Nephron progenitor cell (in vitro differentiated cells): ENCODE measurements around the gene MYL9.

Experiments
- DNase-seq: peaks from one replicate; pipeline ENCODE4 v3.0.0; 2021
- H3K27ac Mint-ChIP-seq: 2 replicates; pipeline ENCODE4 v1.8.0; 2021; ENCODE audit warnings: mild to moderate bottlenecking, moderate library complexity, mixed read lengths
- H3K27me3 Mint-ChIP-seq: 2 replicates; pipeline ENCODE4 v1.8.0; 2021; ENCODE audit warnings: mild to moderate bottlenecking, low read depth, mixed read lengths; ENCODE audit not compliant: poor library complexity
- H3K36me3 Mint-ChIP-seq: 2 replicates; pipeline ENCODE4 v1.8.0; 2021; ENCODE audit warnings: low read depth, mixed read lengths
- H3K4me1 Mint-ChIP-seq: 2 replicates; pipeline ENCODE4 v1.8.0; 2021; ENCODE audit warnings: mixed read lengths
- H3K4me3 Mint-ChIP-seq: 2 replicates; pipeline ENCODE4 v1.8.0; 2021; ENCODE audit warnings: mild to moderate bottlenecking, moderate library complexity, mixed read lengths
- H3K9me3 Mint-ChIP-seq: 2 replicates; pipeline ENCODE4 v1.8.0; 2021; ENCODE audit warnings: mild to moderate bottlenecking, moderate library complexity, mixed read lengths
- CTCF ChIP-seq: fragments of 200-600 bp; sonication (generic); IDR thresholded peaks from 2 replicates; pipeline ENCODE4 v1.5.0; 2021; ENCODE audit warnings: antibody characterized with exemption

MYL9 gene

GRCh38 chr20:36591281-36591680 is 50.0 kb downstream of the MYL9 start:
- peaks cover 79% of the 10 kb centered on the region for H3K36me3 Mint-ChIP-seq
- no peaks in the 10 kb centered on the region for H3K9me3 Mint-ChIP-seq

GRCh38 chr20:36591854-36592641 is 50.7 kb downstream of the MYL9 start:
- TF ChIP-seq CTCF, result no peak
- Mint-ChIP-seq H3K36me3 (peaks cover 74% of the 10 kb centered on the region), H3K27me3 (peaks cover 4% of the 10 kb centered on the region), H3K27ac (peak overlapping the region; percentile 72), H3K9me3 (no peaks in the 10 kb centered on the region), H3K4me1 (no peaks in the 10 kb centered on the region), H3K4me3 (no peak overlapping the region)
- no peak for DNase-seq

More at GRCh38 chr20:36591281-36591680, 50.0 kb downstream of the MYL9 start:
- no peak overlapping the region for H3K27ac Mint-ChIP-seq
- DNase-seq, result no peak
- H3K27me3 Mint-ChIP-seq, result peaks cover 4% of the 10 kb centered on the region
- no peak overlapping the region for H3K4me3 Mint-ChIP-seq
- H3K4me1 Mint-ChIP-seq, result no peaks in the 10 kb centered on the region
- no peak for TF ChIP-seq CTCF

- peaks cover 3% of the 10 kb centered on the region for H3K4me1 Mint-ChIP-seq
- no peak overlapping the region for H3K4me3 Mint-ChIP-seq
- peaks cover 8% of the 10 kb centered on the region for H3K27me3 Mint-ChIP-seq
- no peaks in the 10 kb centered on the region for H3K9me3 Mint-ChIP-seq
- H3K36me3 Mint-ChIP-seq, result peaks cover 63% of the 10 kb centered on the region
- DNase-seq, result no peak
- H3K27ac Mint-ChIP-seq, result no peak overlapping the region
- TF ChIP-seq CTCF, result no peak
These were observed 52.1 kb downstream of the MYL9 start for GRCh38 chr20:36593347-36593929.

GRCh38 chr20:36599912-36600345 is 58.6 kb downstream of the MYL9 start:
- H3K9me3 Mint-ChIP-seq, result no peaks in the 10 kb centered on the region
- H3K36me3 Mint-ChIP-seq, result peaks cover 5% of the 10 kb centered on the region
- DNase-seq, result no peak
- TF ChIP-seq CTCF, result no peak
- H3K4me3 Mint-ChIP-seq, result no peak overlapping the region
- H3K4me1 Mint-ChIP-seq, result peaks cover 18% of the 10 kb centered on the region
- H3K27me3 Mint-ChIP-seq, result peaks cover 9% of the 10 kb centered on the region
- no peak overlapping the region for H3K27ac Mint-ChIP-seq
